T-helper 2 cell (primary cell): ENCODE measurements around the gene COL4A2.
"Not testable (repeated sequence)": the region's sequence is repeated elsewhere in the genome, so short reads cannot be mapped to it uniquely, and the experiment has no call there.

Experiments used
- DNase-seq, 5 experiments: peaks; one replicate each; pipeline versions ENCODE4 v3.0.0 to v3.0.0-alpha.2; 2012 to 2022

Gene COL4A2

GRCh38 chr13:110523180-110523579, 216.1 kb downstream of the COL4A2 start:
- DNase-seq, result no peak

- no peak for DNase-seq
Observed at GRCh38 chr13:110523838-110524540, 216.9 kb downstream of the COL4A2 start.

- peak in 1 of 5 experiments; percentile 60 for DNase-seq
Observed at GRCh38 chr13:110524541-110525257, 217.6 kb downstream of the COL4A2 start.

GRCh38 chr13:110525328-110526319, 218.5 kb downstream of the COL4A2 start:
- peak in 1 of 5 experiments; percentile 20 for DNase-seq

GRCh38 chr13:110528371-110528770, 221.3 kb downstream of the COL4A2 start:
- no peak for DNase-seq

- no peak for DNase-seq
Observed at GRCh38 chr13:110528911-110529310, 221.8 kb downstream of the COL4A2 start.

- no peak for DNase-seq
Observed at GRCh38 chr13:110529522-110530311, 222.6 kb downstream of the COL4A2 start.

GRCh38 chr13:110531100-110531499, 224.0 kb downstream of the COL4A2 start:
- no peak for DNase-seq

GRCh38 chr13:110531671-110532083, 224.6 kb downstream of the COL4A2 start:
- DNase-seq, result no peak

- not testable (repeated sequence) for DNase-seq
Observed at GRCh38 chr13:110532258-110532657, 225.2 kb downstream of the COL4A2 start.

- no peak for DNase-seq
Observed at GRCh38 chr13:110533771-110534670, 226.9 kb downstream of the COL4A2 start.

- no peak for DNase-seq
Observed at GRCh38 chr13:110535526-110535925, 228.4 kb downstream of the COL4A2 start.

GRCh38 chr13:110536006-110536693, 229.1 kb downstream of the COL4A2 start:
- no peak for DNase-seq

GRCh38 chr13:110538632-110539031, 231.5 kb downstream of the COL4A2 start:
- no peak for DNase-seq

GRCh38 chr13:110539894-110540293, 232.8 kb downstream of the COL4A2 start:
- DNase-seq, result no peak

GRCh38 chr13:110540871-110541525, 233.9 kb downstream of the COL4A2 start:
- DNase-seq, result no peak

GRCh38 chr13:110541526-110541920, 234.4 kb downstream of the COL4A2 start:
- no peak for DNase-seq

- DNase-seq, result no peak
Observed at GRCh38 chr13:110542169-110542796, 235.2 kb downstream of the COL4A2 start.

- DNase-seq, result no peak
Observed at GRCh38 chr13:110546378-110546777, 239.3 kb downstream of the COL4A2 start.
